NCI-H82 treated with DMSO at 0.1 percent for 48 hours (cell line): ENCODE results near the gene SLC20A1.

ENCODE experiments used
- DNase-seq: peaks from one replicate; lab custom pipeline; 2025; ENCODE audit not compliant: unreplicated experiment; lab: John Stamatoyannopoulos, UW

SLC20A1 gene

GRCh38 chr2:112674229-112674628, 28.5 kb downstream of the SLC20A1 start:
- no peak for DNase-seq

GRCh38 chr2:112679484-112679883, 33.7 kb downstream of the SLC20A1 start:
- no peak for DNase-seq

- DNase-seq: no peak
These were observed 34.9 kb downstream of the SLC20A1 start for GRCh38 chr2:112680666-112681101.

GRCh38 chr2:112682101-112682500, 36.4 kb downstream of the SLC20A1 start:
- no peak for DNase-seq

GRCh38 chr2:112683550-112684414, 38.0 kb downstream of the SLC20A1 start:
- DNase-seq: no peak

GRCh38 chr2:112684415-112684775, 38.7 kb downstream of the SLC20A1 start:
- DNase-seq: no peak

GRCh38 chr2:112685271-112685884, 39.6 kb downstream of the SLC20A1 start:
- DNase-seq: no peak

GRCh38 chr2:112686348-112687217, 40.8 kb downstream of the SLC20A1 start:
- DNase-seq: no peak

GRCh38 chr2:112687522-112687921, 41.8 kb downstream of the SLC20A1 start:
- DNase-seq: no peak

- DNase-seq: no peak
These were observed 42.5 kb downstream of the SLC20A1 start for GRCh38 chr2:112688086-112688880.

GRCh38 chr2:112690853-112691401, 45.2 kb downstream of the SLC20A1 start:
- no peak for DNase-seq

GRCh38 chr2:112691881-112692281, 46.1 kb downstream of the SLC20A1 start:
- DNase-seq: no peak

- no peak for DNase-seq
These were observed 46.8 kb downstream of the SLC20A1 start for GRCh38 chr2:112692495-112692911.

- no peak for DNase-seq
These were observed 47.2 kb downstream of the SLC20A1 start for GRCh38 chr2:112692918-112693317.

GRCh38 chr2:112693596-112693995, 47.9 kb downstream of the SLC20A1 start:
- no peak for DNase-seq

GRCh38 chr2:112694182-112694581, 48.4 kb downstream of the SLC20A1 start:
- no peak for DNase-seq

- DNase-seq: no peak
These were observed 53.2 kb downstream of the SLC20A1 start for GRCh38 chr2:112698834-112699515.

- no peak for DNase-seq
These were observed 54.4 kb downstream of the SLC20A1 start for GRCh38 chr2:112699984-112700667.

GRCh38 chr2:112701052-112701451, 55.3 kb downstream of the SLC20A1 start:
- no peak for DNase-seq
